Measurements from ENCODE around the gene ANK3. TPM values are rescaled to one million over a fixed set of nuclear protein-coding genes. Genes with fewer than 3 reads are reported as not detected.
"Not testable (repeated sequence)": the region's sequence is repeated elsewhere in the genome, so short reads cannot be mapped to it uniquely, and the experiment has no call there.

Gene ANK3
- total RNA-seq, 4 donors from 2014 or later, result 86.3 to 224 (median 139) TPM

GRCh38 chr10:60295028-60295937 lies 94.4 kb downstream of the ANK3 start:
- H3K27ac ChIP-seq, result peak overlapping the region in 2 of 4 donors; percentile 68 to 74
- H3K27me3 ChIP-seq, result no peaks in the 10 kb centered on the region
- H3K4me1 ChIP-seq, result peaks cover 0 to 36% (median 2%) of the 10 kb centered on the region in 4 donors
- no peaks in the 10 kb centered on the region for H3K36me3 ChIP-seq
- no peaks in the 10 kb centered on the region for H3K9me3 ChIP-seq
- no peak overlapping the region for H3K4me3 ChIP-seq
- 77% methylated on average over 9 of the region's 9 CpGs for WGBS, 2 donors
- TF ChIP-seq CTCF (IDR thresholded peaks at IDR 0.05) (no peak), EP300 (IDR thresholded peaks at IDR 0.05) (no peak), POLR2A (IDR thresholded peaks at IDR 0.05) (no peak)
- DNase-seq (ENCODE audit: low spot score in 2 of 2), result no peak

GRCh38 chr10:60293581-60294175 lies 96.0 kb downstream of the ANK3 start:
- Histone ChIP-seq H3K27me3 (no peaks in the 10 kb centered on the region), H3K4me1 (peaks cover 0 to 37% (median 2%) of the 10 kb centered on the region in 4 donors), H3K9me3 (no peaks in the 10 kb centered on the region), H3K27ac (peak overlapping the region in 3 of 4 donors; percentile 46 to 87 (median 74)), H3K36me3 (no peaks in the 10 kb centered on the region), H3K4me3 (no peak overlapping the region)
- WGBS, 2 donors, result 38 to 39% methylated on average over 6 of the region's 6 CpGs
- DNase-seq (ENCODE audit: low spot score in 2 of 2), result no peak
- TF ChIP-seq CTCF (IDR thresholded peaks at IDR 0.05) (no peak), EP300 (IDR thresholded peaks at IDR 0.05) (no peak), POLR2A (IDR thresholded peaks at IDR 0.05) (no peak)

- Histone ChIP-seq H3K36me3 (no peaks in the 10 kb centered on the region), H3K4me1 (peaks cover 0 to 37% (median 2%) of the 10 kb centered on the region in 4 donors), H3K27me3 (no peaks in the 10 kb centered on the region), H3K27ac (peak overlapping the region in 3 of 4 donors; percentile 46 to 87 (median 74)), H3K4me3 (no peak overlapping the region), H3K9me3 (no peaks in the 10 kb centered on the region)
- no peak for DNase-seq (ENCODE audit: low spot score in 2 of 2)
- WGBS, 2 donors, result 66 to 67% methylated on average over 8 of the region's 8 CpGs
- TF ChIP-seq CTCF (IDR thresholded peaks at IDR 0.05) (no peak), EP300 (IDR thresholded peaks at IDR 0.05) (no peak), POLR2A (IDR thresholded peaks at IDR 0.05) (no peak)
Observed at GRCh38 chr10:60292998-60293397, 96.7 kb downstream of the ANK3 start.

GRCh38 chr10:60292536-60292935 lies 97.1 kb downstream of the ANK3 start:
- H3K27me3 ChIP-seq; DNase-seq (ENCODE audit: low spot score in 2 of 2); H3K4me3 ChIP-seq; H3K36me3 ChIP-seq; H3K9me3 ChIP-seq: not testable (repeated sequence)
- WGBS, 2 donors, result 51 to 52% methylated on average over 6 of the region's 6 CpGs
- H3K27ac ChIP-seq, result peak overlapping the region in 2 of 4 donors; percentile 74 to 87
- H3K4me1 ChIP-seq, result peaks cover 0 to 37% (median 2%) of the 10 kb centered on the region in 4 donors

- TF ChIP-seq CTCF (IDR thresholded peaks at IDR 0.05) (no peak), POLR2A (IDR thresholded peaks at IDR 0.05) (no peak), EP300 (IDR thresholded peaks at IDR 0.05) (no peak)
- 72 to 74% methylated on average over 5 of the region's 5 CpGs for WGBS, 2 donors
Observed at GRCh38 chr10:60291344-60291930, 98.2 kb downstream of the ANK3 start.

More at GRCh38 chr10:60291344-60291930, 98.2 kb downstream of the ANK3 start:
- H3K36me3 ChIP-seq, result no peaks in the 10 kb centered on the region
- H3K4me3 ChIP-seq, result no peak overlapping the region
- peaks cover 0 to 45% (median 2%) of the 10 kb centered on the region in 4 donors for H3K4me1 ChIP-seq
- H3K27me3 ChIP-seq, result no peaks in the 10 kb centered on the region
- H3K27ac ChIP-seq, result peak overlapping the region in 2 of 4 donors; percentile 73 to 87
- H3K9me3 ChIP-seq, result no peaks in the 10 kb centered on the region
- DNase-seq (ENCODE audit: low spot score in 2 of 2), result no peak

Measured in tibial nerve (tissue), 4 donors.